Progenitor cell of endocrine pancreas (in vitro differentiated cells): Measurements from ENCODE around the gene CMBL. TPM values are rescaled to one million over a fixed set of nuclear protein-coding genes. Genes with fewer than 3 reads are reported as not detected.

ENCODE experiments used
- DNase-seq: peaks from one replicate; pipeline ENCODE4 v3.0.0; 2021; ENCODE audit warnings: low spot score; ENCODE audit not compliant: unreplicated experiment
- H3K27ac Mint-ChIP-seq: 2 replicates; pipeline ENCODE4 v1.8.0; 2021; ENCODE audit warnings: mild to moderate bottlenecking, moderate library complexity, mixed read lengths
- H3K27me3 Mint-ChIP-seq: 2 replicates; pipeline ENCODE4 v1.8.0; 2021; ENCODE audit warnings: mixed read lengths
- H3K36me3 Mint-ChIP-seq: 2 replicates; pipeline ENCODE4 v1.8.0; 2022; ENCODE audit warnings: mixed read lengths; ENCODE audit not compliant: insufficient read depth
- H3K4me1 Mint-ChIP-seq: 2 replicates; pipeline ENCODE4 v1.8.0; 2021; ENCODE audit warnings: low read depth, mixed read lengths
- H3K4me3 Mint-ChIP-seq: 2 replicates; pipeline ENCODE4 v1.8.0; 2021; ENCODE audit warnings: low read depth, mild to moderate bottlenecking, moderate library complexity, mixed read lengths
- H3K9me3 Mint-ChIP-seq: 2 replicates; pipeline ENCODE4 v1.8.0; 2021; ENCODE audit warnings: low read depth, mixed read lengths
- total RNA-seq: library from RNA; stranded (reverse); gene quantifications from 2 replicates; pipeline ENCODE4 v1.2.1, GENCODE V29; 2021
- TF ChIP-seq, protein P1 (sequence below): fragments of 200-600 bp; sonication (generic); IDR thresholded peaks from one replicate; pipeline ENCODE4 v1.5.0; 2021; ENCODE audit warnings: antibody characterized with exemption, mild to moderate bottlenecking; ENCODE audit not compliant: unreplicated experiment

Gene CMBL
- total RNA-seq, 1 donor from 2014 or later, result 10.0 TPM

- Mint-ChIP-seq H3K9me3 (no peaks in the 10 kb centered on the region), H3K27ac (no peak overlapping the region), H3K4me1 (peaks cover 9% of the 10 kb centered on the region), H3K4me3 (no peak overlapping the region), H3K27me3 (peaks cover 11% of the 10 kb centered on the region), H3K36me3 (no peaks in the 10 kb centered on the region)
- TF ChIP-seq, protein P1, sequence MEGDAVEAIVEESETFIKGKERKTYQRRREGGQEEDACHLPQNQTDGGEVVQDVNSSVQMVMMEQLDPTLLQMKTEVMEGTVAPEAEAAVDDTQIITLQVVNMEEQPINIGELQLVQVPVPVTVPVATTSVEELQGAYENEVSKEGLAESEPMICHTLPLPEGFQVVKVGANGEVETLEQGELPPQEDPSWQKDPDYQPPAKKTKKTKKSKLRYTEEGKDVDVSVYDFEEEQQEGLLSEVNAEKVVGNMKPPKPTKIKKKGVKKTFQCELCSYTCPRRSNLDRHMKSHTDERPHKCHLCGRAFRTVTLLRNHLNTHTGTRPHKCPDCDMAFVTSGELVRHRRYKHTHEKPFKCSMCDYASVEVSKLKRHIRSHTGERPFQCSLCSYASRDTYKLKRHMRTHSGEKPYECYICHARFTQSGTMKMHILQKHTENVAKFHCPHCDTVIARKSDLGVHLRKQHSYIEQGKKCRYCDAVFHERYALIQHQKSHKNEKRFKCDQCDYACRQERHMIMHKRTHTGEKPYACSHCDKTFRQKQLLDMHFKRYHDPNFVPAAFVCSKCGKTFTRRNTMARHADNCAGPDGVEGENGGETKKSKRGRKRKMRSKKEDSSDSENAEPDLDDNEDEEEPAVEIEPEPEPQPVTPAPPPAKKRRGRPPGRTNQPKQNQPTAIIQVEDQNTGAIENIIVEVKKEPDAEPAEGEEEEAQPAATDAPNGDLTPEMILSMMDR, result no peak
- no peak for DNase-seq
Observed at GRCh38 chr5:10324518-10325370, 17.0 kb upstream of the CMBL start.

DNA sequence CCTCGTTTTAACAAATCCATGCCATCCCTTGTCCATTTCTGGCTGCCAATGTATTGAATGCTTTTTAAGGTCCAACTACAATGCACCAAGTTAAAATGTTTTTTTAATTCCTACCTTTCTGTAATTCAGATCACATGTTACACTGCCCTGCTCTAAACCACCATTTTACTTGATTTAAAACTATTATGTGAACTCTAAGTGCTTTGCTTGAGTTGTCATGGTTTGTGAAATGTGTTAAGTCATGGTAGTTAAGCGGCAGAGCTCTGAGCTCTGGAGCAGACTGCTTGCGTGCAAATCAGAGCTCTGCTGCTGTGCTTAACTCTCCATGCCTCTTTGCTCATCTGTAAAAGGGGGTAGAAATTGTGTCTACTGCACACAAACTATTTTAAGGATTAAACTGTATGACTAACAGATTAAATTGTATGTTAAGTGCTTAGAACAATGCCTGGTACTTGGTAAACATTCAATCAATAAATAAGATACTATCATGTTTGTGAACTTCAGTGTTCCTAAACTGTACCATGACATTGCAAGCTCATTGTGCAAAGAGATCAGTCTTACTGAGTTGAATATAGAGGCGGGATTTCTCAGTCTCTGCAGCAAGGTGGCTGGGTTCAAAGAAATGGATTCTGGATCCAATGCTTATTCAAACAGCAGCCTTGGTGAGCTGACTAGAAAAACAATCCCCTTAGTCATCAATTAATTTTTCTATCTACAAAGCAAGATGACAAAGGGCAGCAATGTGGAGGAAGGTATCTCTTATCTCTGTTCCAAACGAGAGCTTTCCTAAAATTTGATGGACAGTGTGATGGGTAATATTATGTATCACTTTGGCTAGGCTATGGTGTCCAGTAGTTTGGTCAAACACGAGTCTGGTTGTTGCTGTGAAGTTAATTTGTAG, 16.1 kb upstream of the CMBL start:
- no peaks in the 10 kb centered on the region for H3K36me3 Mint-ChIP-seq
- H3K27me3 Mint-ChIP-seq, result peaks cover 4% of the 10 kb centered on the region
- no peaks in the 10 kb centered on the region for H3K9me3 Mint-ChIP-seq
- TF ChIP-seq, protein P1, result no peak
- no peak overlapping the region for H3K4me3 Mint-ChIP-seq
- H3K4me1 Mint-ChIP-seq, result peaks cover 9% of the 10 kb centered on the region
- no peak for DNase-seq
- no peak overlapping the region for H3K27ac Mint-ChIP-seq

GRCh38 chr5:10321882-10322281, 14.2 kb upstream of the CMBL start:
- TF ChIP-seq, protein P1, result no peak
- Mint-ChIP-seq H3K4me3 (no peak overlapping the region), H3K9me3 (no peaks in the 10 kb centered on the region), H3K4me1 (peaks cover 9% of the 10 kb centered on the region), H3K36me3 (no peaks in the 10 kb centered on the region), H3K27me3 (no peaks in the 10 kb centered on the region), H3K27ac (no peak overlapping the region)
- DNase-seq, result no peak

DNA sequence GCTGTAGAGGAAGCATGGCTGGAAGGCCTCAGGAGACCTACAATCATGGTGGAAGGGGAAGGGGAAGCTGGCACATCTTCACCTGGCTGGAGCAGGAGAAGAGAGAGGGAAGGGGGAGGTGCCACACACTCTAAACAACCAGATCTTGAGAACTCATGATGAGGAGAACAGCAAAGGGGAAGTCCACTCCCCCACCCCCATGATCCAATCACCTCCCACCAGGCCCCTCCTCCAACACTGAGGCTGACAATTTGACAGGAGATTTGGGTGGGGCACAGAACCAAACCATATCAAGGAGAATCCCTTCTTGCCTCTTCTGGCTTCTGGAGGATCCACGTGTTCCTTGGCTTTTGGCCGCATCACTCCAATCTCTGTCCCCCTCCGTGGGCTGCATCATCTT, 13.1 kb upstream of the CMBL start:
- Mint-ChIP-seq H3K27ac (no peak overlapping the region), H3K27me3 (no peaks in the 10 kb centered on the region), H3K4me3 (no peak overlapping the region), H3K4me1 (peaks cover 9% of the 10 kb centered on the region), H3K9me3 (no peaks in the 10 kb centered on the region), H3K36me3 (no peaks in the 10 kb centered on the region)
- TF ChIP-seq, protein P1, result no peak
- DNase-seq, result no peak

GRCh38 chr5:10319202-10319851, 11.6 kb upstream of the CMBL start:
- Mint-ChIP-seq H3K27ac (no peak overlapping the region), H3K9me3 (no peaks in the 10 kb centered on the region), H3K4me3 (no peak overlapping the region), H3K27me3 (peaks cover 1% of the 10 kb centered on the region), H3K36me3 (no peaks in the 10 kb centered on the region), H3K4me1 (peaks cover 4% of the 10 kb centered on the region)
- TF ChIP-seq, protein P1, result no peak
- no peak for DNase-seq
